ENCODE results near the gene NXPH4. TPM values are rescaled to one million over a fixed set of nuclear protein-coding genes. Genes with fewer than 3 reads are reported as not detected.

The NXPH4 gene
- polyA plus RNA-seq, 1 donor: 0.91 TPM

GRCh38 chr12:57183939-57184725 is 32.5 kb upstream of the NXPH4 start:
- Histone ChIP-seq H3K4me1 (ENCODE audit: control insufficient read depth, insufficient read depth, low read length) (no peaks in the 10 kb centered on the region), H3K4me3 (ENCODE audit: low read length) (no peak overlapping the region), H3K27me3 (ENCODE audit: control insufficient read depth, insufficient read depth, low read length) (no peaks in the 10 kb centered on the region), H3K9me3 (ENCODE audit: control insufficient read depth, low read depth, low read length) (no peaks in the 10 kb centered on the region), H3K36me3 (ENCODE audit: control insufficient read depth, insufficient read depth, low read length) (peaks cover 87% of the 10 kb centered on the region), H3K27ac (ENCODE audit: low read length) (no peak overlapping the region)
- DNase-seq: no peak
- no CpG with 5 or more reads among the region's 22 CpGs for WGBS (ENCODE audit: insufficient coverage, low lambda C conversion rate)

- no peaks in the 10 kb centered on the region for H3K27me3 ChIP-seq (ENCODE audit: control insufficient read depth, insufficient read depth, low read length)
- no peak overlapping the region for H3K4me3 ChIP-seq (ENCODE audit: low read length)
- DNase-seq: no peak
- peaks cover 87% of the 10 kb centered on the region for H3K36me3 ChIP-seq (ENCODE audit: control insufficient read depth, insufficient read depth, low read length)
- WGBS (ENCODE audit: insufficient coverage, low lambda C conversion rate): no CpG with 5 or more reads among the region's 25 CpGs
- no peaks in the 10 kb centered on the region for H3K9me3 ChIP-seq (ENCODE audit: control insufficient read depth, low read depth, low read length)
- H3K27ac ChIP-seq (ENCODE audit: low read length): no peak overlapping the region
- no peaks in the 10 kb centered on the region for H3K4me1 ChIP-seq (ENCODE audit: control insufficient read depth, insufficient read depth, low read length)
These were observed 31.2 kb upstream of the NXPH4 start for GRCh38 chr12:57185403-57185802.

- Histone ChIP-seq H3K9me3 (ENCODE audit: control insufficient read depth, low read depth, low read length) (no peaks in the 10 kb centered on the region), H3K4me1 (ENCODE audit: control insufficient read depth, insufficient read depth, low read length) (no peaks in the 10 kb centered on the region), H3K27me3 (ENCODE audit: control insufficient read depth, insufficient read depth, low read length) (no peaks in the 10 kb centered on the region), H3K36me3 (ENCODE audit: control insufficient read depth, insufficient read depth, low read length) (peaks cover 87% of the 10 kb centered on the region), H3K4me3 (ENCODE audit: low read length) (no peak overlapping the region), H3K27ac (ENCODE audit: low read length) (no peak overlapping the region)
- no CpG with 5 or more reads among the region's 12 CpGs for WGBS (ENCODE audit: insufficient coverage, low lambda C conversion rate)
- DNase-seq: no peak
These were observed 30.6 kb upstream of the NXPH4 start for GRCh38 chr12:57185906-57186508.

- no CpG with 5 or more reads among the region's 21 CpGs for WGBS (ENCODE audit: insufficient coverage, low lambda C conversion rate)
- H3K36me3 ChIP-seq (ENCODE audit: control insufficient read depth, insufficient read depth, low read length): peaks cover 93% of the 10 kb centered on the region
These were observed 29.1 kb upstream of the NXPH4 start for GRCh38 chr12:57187222-57188089.

GRCh38 chr12:57188090-57188425 is 28.5 kb upstream of the NXPH4 start:
- peaks cover 99% of the 10 kb centered on the region for H3K36me3 ChIP-seq (ENCODE audit: control insufficient read depth, insufficient read depth, low read length)
- DNase-seq: no peak
- WGBS (ENCODE audit: insufficient coverage, low lambda C conversion rate): no CpG with 5 or more reads among the region's 8 CpGs

More at GRCh38 chr12:57187222-57188089, 29.1 kb upstream of the NXPH4 start:
- no peaks in the 10 kb centered on the region for H3K9me3 ChIP-seq (ENCODE audit: control insufficient read depth, low read depth, low read length)
- H3K4me3 ChIP-seq (ENCODE audit: low read length): no peak overlapping the region
- no peak overlapping the region for H3K27ac ChIP-seq (ENCODE audit: low read length)
- no peak for DNase-seq
- H3K4me1 ChIP-seq (ENCODE audit: control insufficient read depth, insufficient read depth, low read length): no peaks in the 10 kb centered on the region
- H3K27me3 ChIP-seq (ENCODE audit: control insufficient read depth, insufficient read depth, low read length): no peaks in the 10 kb centered on the region

GRCh38 chr12:57190037-57190436 is 26.6 kb upstream of the NXPH4 start:
- no peaks in the 10 kb centered on the region for H3K4me1 ChIP-seq (ENCODE audit: control insufficient read depth, insufficient read depth, low read length)
- no peaks in the 10 kb centered on the region for H3K9me3 ChIP-seq (ENCODE audit: control insufficient read depth, low read depth, low read length)
- H3K36me3 ChIP-seq (ENCODE audit: control insufficient read depth, insufficient read depth, low read length): peaks cover 100% of the 10 kb centered on the region
- no peaks in the 10 kb centered on the region for H3K27me3 ChIP-seq (ENCODE audit: control insufficient read depth, insufficient read depth, low read length)
- no CpG with 5 or more reads among the region's 6 CpGs for WGBS (ENCODE audit: insufficient coverage, low lambda C conversion rate)
- H3K27ac ChIP-seq (ENCODE audit: low read length): no peak overlapping the region
- DNase-seq: no peak
- H3K4me3 ChIP-seq (ENCODE audit: low read length): no peak overlapping the region

More at GRCh38 chr12:57188090-57188425, 28.5 kb upstream of the NXPH4 start:
- H3K27me3 ChIP-seq (ENCODE audit: control insufficient read depth, insufficient read depth, low read length): no peaks in the 10 kb centered on the region
- no peaks in the 10 kb centered on the region for H3K9me3 ChIP-seq (ENCODE audit: control insufficient read depth, low read depth, low read length)
- H3K4me3 ChIP-seq (ENCODE audit: low read length): no peak overlapping the region
- no peaks in the 10 kb centered on the region for H3K4me1 ChIP-seq (ENCODE audit: control insufficient read depth, insufficient read depth, low read length)
- H3K27ac ChIP-seq (ENCODE audit: low read length): no peak overlapping the region

GRCh38 chr12:57190821-57191220 is 25.8 kb upstream of the NXPH4 start:
- no CpG with 5 or more reads among the region's 23 CpGs for WGBS (ENCODE audit: insufficient coverage, low lambda C conversion rate)
- Histone ChIP-seq H3K9me3 (ENCODE audit: control insufficient read depth, low read depth, low read length) (no peaks in the 10 kb centered on the region), H3K4me3 (ENCODE audit: low read length) (no peak overlapping the region), H3K27ac (ENCODE audit: low read length) (no peak overlapping the region), H3K4me1 (ENCODE audit: control insufficient read depth, insufficient read depth, low read length) (no peaks in the 10 kb centered on the region), H3K36me3 (ENCODE audit: control insufficient read depth, insufficient read depth, low read length) (peaks cover 100% of the 10 kb centered on the region), H3K27me3 (ENCODE audit: control insufficient read depth, insufficient read depth, low read length) (no peaks in the 10 kb centered on the region)
- DNase-seq: no peak

- Histone ChIP-seq H3K27ac (ENCODE audit: low read length) (no peak overlapping the region), H3K4me1 (ENCODE audit: control insufficient read depth, insufficient read depth, low read length) (no peaks in the 10 kb centered on the region), H3K9me3 (ENCODE audit: control insufficient read depth, low read depth, low read length) (no peaks in the 10 kb centered on the region), H3K4me3 (ENCODE audit: low read length) (no peak overlapping the region), H3K36me3 (ENCODE audit: control insufficient read depth, insufficient read depth, low read length) (peaks cover 100% of the 10 kb centered on the region), H3K27me3 (ENCODE audit: control insufficient read depth, insufficient read depth, low read length) (no peaks in the 10 kb centered on the region)
- WGBS (ENCODE audit: insufficient coverage, low lambda C conversion rate): no CpG with 5 or more reads among the region's 11 CpGs
- DNase-seq: no peak
These were observed 25.2 kb upstream of the NXPH4 start for GRCh38 chr12:57191410-57191809.

GRCh38 chr12:57192920-57193319 is 23.7 kb upstream of the NXPH4 start:
- H3K4me1 ChIP-seq (ENCODE audit: control insufficient read depth, insufficient read depth, low read length): no peaks in the 10 kb centered on the region
- no peak overlapping the region for H3K27ac ChIP-seq (ENCODE audit: low read length)
- H3K27me3 ChIP-seq (ENCODE audit: control insufficient read depth, insufficient read depth, low read length): no peaks in the 10 kb centered on the region
- no peaks in the 10 kb centered on the region for H3K9me3 ChIP-seq (ENCODE audit: control insufficient read depth, low read depth, low read length)
- DNase-seq: no peak
- H3K36me3 ChIP-seq (ENCODE audit: control insufficient read depth, insufficient read depth, low read length): peaks cover 100% of the 10 kb centered on the region
- no CpG with 5 or more reads among the region's 16 CpGs for WGBS (ENCODE audit: insufficient coverage, low lambda C conversion rate)
- no peak overlapping the region for H3K4me3 ChIP-seq (ENCODE audit: low read length)

- no peak for DNase-seq
- peaks cover 100% of the 10 kb centered on the region for H3K36me3 ChIP-seq (ENCODE audit: control insufficient read depth, insufficient read depth, low read length)
- no CpG with 5 or more reads among the region's 19 CpGs for WGBS (ENCODE audit: insufficient coverage, low lambda C conversion rate)
- H3K27me3 ChIP-seq (ENCODE audit: control insufficient read depth, insufficient read depth, low read length): no peaks in the 10 kb centered on the region
- H3K4me1 ChIP-seq (ENCODE audit: control insufficient read depth, insufficient read depth, low read length): no peaks in the 10 kb centered on the region
- H3K9me3 ChIP-seq (ENCODE audit: control insufficient read depth, low read depth, low read length): no peaks in the 10 kb centered on the region
- H3K27ac ChIP-seq (ENCODE audit: low read length): no peak overlapping the region
- H3K4me3 ChIP-seq (ENCODE audit: low read length): no peak overlapping the region
These were observed 22.8 kb upstream of the NXPH4 start for GRCh38 chr12:57193706-57194245.

All from large intestine (tissue), 3 donors.